HepG2 (cell line): ENCODE measurements around the gene EGFR. TPM values are rescaled to one million over a fixed set of nuclear protein-coding genes. Genes with fewer than 3 reads are reported as not detected.

Experiments
- ARID4A ChIP-seq: sonication (generic); formaldehyde crosslinking; IDR thresholded peaks from 2 replicates; pipeline ENCODE4 v1.5.0; 2020; ENCODE audit warnings: mild to moderate bottlenecking, missing genetic modification reagents, borderline replicate concordance
- E2F1 ChIP-seq: sonication (generic); formaldehyde crosslinking; IDR thresholded peaks from 2 replicates; pipeline ENCODE4 v1.5.0; 2020; ENCODE audit warnings: missing genetic modification reagents
- GPBP1L1 ChIP-seq: sonication (generic); formaldehyde crosslinking; IDR thresholded peaks from 2 replicates; pipeline ENCODE4 v1.5.0; 2020; ENCODE audit warnings: mild to moderate bottlenecking, missing genetic modification reagents
- MXD3 ChIP-seq: IDR thresholded peaks from 2 replicates; pipeline ENCODE4 v1.6.1; 2016; ENCODE audit warnings: mild to moderate bottlenecking, missing biosample characterization, missing genetic modification reagents
- NRL ChIP-seq: sonication (generic); formaldehyde crosslinking; IDR thresholded peaks from 2 replicates; pipeline ENCODE4 v1.5.0; 2020; ENCODE audit warnings: missing genetic modification reagents, mild to moderate bottlenecking, moderate library complexity, borderline replicate concordance
- RBAK ChIP-seq: sonication (generic); formaldehyde crosslinking; IDR thresholded peaks from 2 replicates; pipeline ENCODE4 v1.5.1; 2020; ENCODE audit warnings: mild to moderate bottlenecking, missing genetic modification reagents
- RELA ChIP-seq: sonication (generic); formaldehyde crosslinking; IDR thresholded peaks from 2 replicates; pipeline ENCODE4 v1.4.0; 2020; ENCODE audit warnings: missing genetic modification reagents
- REPIN1 ChIP-seq: sonication (generic); formaldehyde crosslinking; IDR thresholded peaks from 2 replicates; pipeline ENCODE4 v1.8.0; 2022; ENCODE audit warnings: missing genetic modification reagents, low read depth, mild to moderate bottlenecking, borderline replicate concordance
- RXRA ChIP-seq: sonication (generic); formaldehyde crosslinking; IDR thresholded peaks from 2 replicates; pipeline ENCODE4 v1.5.1; 2020; ENCODE audit warnings: missing genetic modification reagents
- ZBTB4 ChIP-seq: sonication (generic); formaldehyde crosslinking; IDR thresholded peaks from 2 replicates; pipeline ENCODE4 v1.4.0; 2020; ENCODE audit warnings: missing genetic modification reagents, mild to moderate bottlenecking, borderline replicate concordance
- ZFP82 ChIP-seq: sonication (generic); formaldehyde crosslinking; IDR thresholded peaks from 2 replicates; pipeline ENCODE4 v1.5.1; 2020; ENCODE audit warnings: mild to moderate bottlenecking, missing genetic modification reagents, borderline replicate concordance
- ZFP90 ChIP-seq: sonication (generic); formaldehyde crosslinking; IDR thresholded peaks from 2 replicates; pipeline ENCODE4 v1.8.0; 2022; ENCODE audit warnings: missing genetic modification reagents, mild to moderate bottlenecking, inconsistent platforms, borderline replicate concordance
- ZNF10 ChIP-seq: sonication (generic); formaldehyde crosslinking; IDR thresholded peaks from 2 replicates; pipeline ENCODE4 v1.4.0; 2020; ENCODE audit warnings: mild to moderate bottlenecking, low read depth, missing genetic modification reagents, borderline replicate concordance
- ZNF274 ChIP-seq: sonication (generic); formaldehyde crosslinking; IDR thresholded peaks from 2 replicates; pipeline ENCODE4 v1.5.1; 2020; ENCODE audit warnings: mild to moderate bottlenecking, missing genetic modification reagents
- ZNF737 ChIP-seq: sonication (generic); formaldehyde crosslinking; IDR thresholded peaks from 2 replicates; pipeline ENCODE4 v1.5.0; 2020; ENCODE audit warnings: missing genetic modification reagents, mild to moderate bottlenecking, borderline replicate concordance
- ZNF761 ChIP-seq: sonication (generic); formaldehyde crosslinking; conservative IDR thresholded peaks from 2 replicates; pipeline ENCODE4 v1.4.0; 2020; ENCODE audit warnings: mild to moderate bottlenecking, missing genetic modification reagents
- ZNF878 ChIP-seq: sonication (generic); formaldehyde crosslinking; IDR thresholded peaks from 2 replicates; pipeline ENCODE4 v1.8.1; 2023; ENCODE audit warnings: mild to moderate bottlenecking, missing genetic modification reagents, moderate library complexity
- ZNF879 ChIP-seq: sonication (generic); formaldehyde crosslinking; IDR thresholded peaks from 2 replicates; pipeline ENCODE4 v1.8.1; 2023; ENCODE audit warnings: missing genetic modification reagents
- polyA plus RNA-seq, 8 experiments: library from polyadenylated mRNA; depleted of rRNA in 3 of 8; stranded (reverse) in 7 of 8; unstranded in 1 of 8; fragments of >200 nt; fragmentation: Illumina TruSeq in 4 of 8; extraction: Trizol in 4 of 8; gene quantifications; 2 replicates each; pipeline versions ENCODE4 v1.2.1 to v1.2.3, GENCODE V29; 2011 to 2016; ENCODE audit warnings: low read depth in 4 of 8, missing spikeins in 1 of 8, mixed read lengths in 1 of 8; ENCODE audit not compliant: insufficient read depth in 1 of 8
- total RNA-seq, 5 experiments: library from RNA; depleted of rRNA; stranded (reverse); fragments of >200 nt; fragmentation: Illumina TruSeq; extraction: Trizol; gene quantifications; 2 replicates each; pipeline ENCODE4 v1.2.3, GENCODE V29; 2016; ENCODE audit warnings: low read depth in 1 of 5

Gene EGFR
- total and polyA plus RNA-seq, 2 of the 13 experiments (the other 11 are each of a cell fraction or from before 2014, with no cell fraction given) = 7.0 to 10.0 TPM

GRCh38 chr7:55177589-55178261 lies 158.9 kb downstream of the EGFR start (continued):
- TF ChIP-seq MXD3 (no peak), ZNF10 (CRISPR knock-in tag) (no peak), ARID4A (CRISPR knock-in tag) (peak; percentile 70; the same call in 1 of the 2 replicates), ZNF878 (CRISPR knock-in tag) (peak; percentile 78; the same call in 1 of the 2 replicates), GPBP1L1 (CRISPR knock-in tag) (no peak), ZFP82 (CRISPR knock-in tag) (no peak), ZBTB4 (CRISPR knock-in tag) (peak; percentile 90; the same call in 1 of the 2 replicates), NRL (CRISPR knock-in tag) (peak; percentile 65; the same call in 1 of the 2 replicates), RBAK (CRISPR knock-in tag) (0 out of 2 replicates have a peak, but pooled peaks have one; percentile 29), E2F1 (no peak), ZNF761 (peak; percentile 87; the same call in 1 of the 2 replicates), ZNF274 (no peak), REPIN1 (CRISPR knock-in tag) (peak; percentile 67; the same call in 1 of the 2 replicates), ZFP90 (0 out of 2 replicates have a peak, but pooled peaks have one; percentile 49), RELA (peak; percentile 65; the same call in 1 of the 2 replicates), RXRA (CRISPR knock-in tag) (peak; percentile 88), ZNF879 (CRISPR knock-in tag) (0 out of 2 replicates have a peak, but pooled peaks have one; percentile 49), ZNF737 (CRISPR knock-in tag) (no peak)
